WTC11 (cell line): ENCODE measurements around the gene COX5A.

Experiments
- FOXJ3 ChIP-seq: sonication (generic); formaldehyde crosslinking; IDR thresholded peaks from 2 replicates; pipeline ENCODE4 v1.9.0; 2021; ENCODE audit warnings: missing genetic modification reagents, mild to moderate bottlenecking, borderline replicate concordance
- TF ChIP-seq, protein P1 (sequence below): fragments of 200-600 bp; IDR thresholded peaks from 2 replicates; pipeline ENCODE4 v1.8.0; 2022; ENCODE audit warnings: antibody characterized with exemption

DNA sequence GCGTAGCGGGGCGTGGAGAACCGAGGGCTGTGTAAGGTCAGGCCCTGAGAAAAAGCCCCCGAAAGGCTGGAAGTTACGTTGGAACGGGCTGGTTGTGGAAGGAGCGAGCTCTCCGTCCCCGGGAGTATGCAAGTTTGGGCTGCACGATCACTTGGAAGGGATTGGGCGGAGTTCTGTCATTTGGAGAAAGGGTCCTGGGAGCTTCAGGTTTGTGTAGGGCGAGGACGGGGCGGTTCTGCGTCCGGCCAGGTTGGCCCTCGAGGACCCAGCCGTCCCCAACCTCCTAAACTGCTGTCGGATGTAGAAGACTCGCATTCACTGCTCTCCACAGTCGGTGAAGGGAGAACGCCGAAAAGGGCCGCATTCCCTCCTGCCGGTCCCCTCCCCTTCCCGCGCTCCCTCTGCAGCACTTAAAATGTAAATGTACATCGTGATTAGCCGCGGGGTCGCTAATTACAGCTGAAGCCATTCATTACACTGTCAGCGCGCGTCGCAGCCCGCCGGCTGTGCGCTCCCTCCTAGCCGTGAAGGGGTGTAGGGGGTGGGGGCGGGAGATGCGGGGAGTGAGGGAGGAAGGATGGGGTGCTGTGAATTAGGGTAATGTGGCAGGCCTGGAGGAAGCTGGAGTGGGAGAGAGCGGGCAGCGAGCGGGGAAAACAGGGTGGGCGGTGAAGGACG is 21.2 kb upstream of the COX5A start:
- no peak for TF ChIP-seq FOXJ3 (CRISPR knock-in tag)
- TF ChIP-seq, protein P1, sequence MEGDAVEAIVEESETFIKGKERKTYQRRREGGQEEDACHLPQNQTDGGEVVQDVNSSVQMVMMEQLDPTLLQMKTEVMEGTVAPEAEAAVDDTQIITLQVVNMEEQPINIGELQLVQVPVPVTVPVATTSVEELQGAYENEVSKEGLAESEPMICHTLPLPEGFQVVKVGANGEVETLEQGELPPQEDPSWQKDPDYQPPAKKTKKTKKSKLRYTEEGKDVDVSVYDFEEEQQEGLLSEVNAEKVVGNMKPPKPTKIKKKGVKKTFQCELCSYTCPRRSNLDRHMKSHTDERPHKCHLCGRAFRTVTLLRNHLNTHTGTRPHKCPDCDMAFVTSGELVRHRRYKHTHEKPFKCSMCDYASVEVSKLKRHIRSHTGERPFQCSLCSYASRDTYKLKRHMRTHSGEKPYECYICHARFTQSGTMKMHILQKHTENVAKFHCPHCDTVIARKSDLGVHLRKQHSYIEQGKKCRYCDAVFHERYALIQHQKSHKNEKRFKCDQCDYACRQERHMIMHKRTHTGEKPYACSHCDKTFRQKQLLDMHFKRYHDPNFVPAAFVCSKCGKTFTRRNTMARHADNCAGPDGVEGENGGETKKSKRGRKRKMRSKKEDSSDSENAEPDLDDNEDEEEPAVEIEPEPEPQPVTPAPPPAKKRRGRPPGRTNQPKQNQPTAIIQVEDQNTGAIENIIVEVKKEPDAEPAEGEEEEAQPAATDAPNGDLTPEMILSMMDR: no peak
